HCT116 (cell line): ENCODE measurements around the gene FGF21. TPM values are rescaled to one million over a fixed set of nuclear protein-coding genes. Genes with fewer than 3 reads are reported as not detected.

Experiments used
- ATAC-seq: fragments of 200-7000 bp; cut with Tn5 transposase; 2 replicates; pipeline ENCODE4 v1.9.1; 2020; ENCODE audit warnings: mild to moderate bottlenecking, moderate library complexity
- BruUV-seq: library from RNA; stranded (reverse); fragments of 400-500 nt; replicated peaks from 2 replicates; lab custom pipeline; 2021; lab: Mats Ljungman, UMichigan
- CTCF ChIA-PET: fragments of 300-600 bp; sonication (Branson Sonifier 250); formaldehyde crosslinking; loops from one replicate; lab custom pipeline; 2021; ENCODE audit warnings: antibody characterized with exemption; lab: Charles Lee
- POLR2A ChIA-PET: fragments of 300-600, 350-600 bp; sonication (Branson Sonifier 250); formaldehyde crosslinking; loops from one replicate; lab custom pipeline; 2021; ENCODE audit warnings: antibody characterized with exemption; lab: Charles Lee
- RAD21 ChIA-PET, 2 experiments: fragments of 300-600 bp; sonication (Branson Sonifier 250); formaldehyde crosslinking; loops; one replicate each; lab custom pipeline; 2023; ENCODE audit warnings: low total read pairs in 2 of 2; ENCODE audit not compliant: uncharacterized antibody in 2 of 2, unreplicated experiment in 2 of 2, low non-redundant PET in 1 of 2; lab: Charles Lee
- DNase-seq: peaks from one replicate; pipeline ENCODE4 v3.0.0-alpha.2; 2010; ENCODE audit warnings: low read depth, low spot score
- H2AFZ ChIP-seq: fragments of 200-600 bp; shearing (Covaris generic), sonication (generic); 2 replicates; pipeline ENCODE4 v1.6.1; 2017; ENCODE audit warnings: low read depth, mixed run types, mixed read lengths, antibody characterized with exemption, low read length; ENCODE audit not compliant: poor library complexity, severe bottlenecking
- H3K27ac ChIP-seq: 2 replicates; pipeline ENCODE4 v1.5.1; 2012; ENCODE audit warnings: low read depth, low read length
- H3K27me3 ChIP-seq: fragments of 200-600 bp; sonication (generic); 2 replicates; pipeline ENCODE4 v1.6.1; 2016; ENCODE audit warnings: mixed run types, low read length, mixed read lengths; ENCODE audit not compliant: insufficient read depth
- H3K36me3 ChIP-seq, 2 experiments: fragments of 200-500 bp in 1 of 2; fragments of 200-600 bp in 1 of 2; sonication (Bioruptor generic) in 1 of 2; sonication (generic) in 1 of 2; 2 replicates each; pipeline versions ENCODE4 v1.5.1 to v1.6.1; 2014 to 2016; ENCODE audit warnings: low read length in 2 of 2, inconsistent platforms in 1 of 2, mixed read lengths in 1 of 2, mixed run types in 1 of 2; ENCODE audit not compliant: insufficient read depth in 2 of 2, control insufficient read depth in 1 of 2
- H3K4me1 ChIP-seq, 2 experiments: fragments of 200-600 bp in 1 of 2; sonication (generic) in 1 of 2; 2 replicates each; pipeline versions ENCODE4 v1.5.1 to v1.6.1; 2012 to 2017; ENCODE audit warnings: low read length in 2 of 2, inconsistent platforms in 1 of 2, mild to moderate bottlenecking in 1 of 2, mixed read lengths in 1 of 2, mixed run types in 1 of 2, moderate library complexity in 1 of 2; ENCODE audit not compliant: insufficient read depth in 2 of 2, control insufficient read depth in 1 of 2
- H3K4me2 ChIP-seq: fragments of 200-600 bp; sonication (generic); 2 replicates; pipeline ENCODE4 v1.6.1; 2017; ENCODE audit warnings: mixed run types, low read length, mixed read lengths
- H3K4me3 ChIP-seq, 2 experiments: fragments of 200-600 bp in 1 of 2; sonication (generic) in 1 of 2; replicated peaks in 1 of 2; 2 replicates each; pipeline ENCODE4 v1.5.1; 2011 to 2016; ENCODE audit warnings: low read length in 2 of 2, control low read depth in 1 of 2, low read depth in 1 of 2, mild to moderate bottlenecking in 1 of 2, mixed read lengths in 1 of 2, mixed run types in 1 of 2
- H3K79me2 ChIP-seq: fragments of 200-600 bp; sonication (generic); 2 replicates; pipeline ENCODE4 v1.6.1; 2017; ENCODE audit warnings: mild to moderate bottlenecking, mixed run types, low read length, moderate library complexity, mixed read lengths; ENCODE audit not compliant: insufficient read depth
- H3K9ac ChIP-seq: fragments of 200-600 bp; sonication (generic); 2 replicates; pipeline ENCODE4 v1.6.1; 2016; ENCODE audit warnings: low read length, mixed read lengths
- H3K9me2 ChIP-seq: fragments of 200-600 bp; sonication (generic), shearing (Covaris generic); 2 replicates; pipeline ENCODE4 v1.6.1; 2017; ENCODE audit warnings: mixed run types, mild to moderate bottlenecking, moderate library complexity; ENCODE audit not compliant: insufficient read depth
- H3K9me3 ChIP-seq, 2 experiments: fragments of 200-500 bp in 1 of 2; fragments of 200-600 bp in 1 of 2; sonication (Bioruptor generic) in 1 of 2; sonication (generic) in 1 of 2; 2 replicates each; pipeline ENCODE4 v1.6.1; 2014 to 2017; ENCODE audit warnings: low read length in 2 of 2, mixed read lengths in 2 of 2, inconsistent platforms in 1 of 2, low read depth in 1 of 2, mild to moderate bottlenecking in 1 of 2, mixed run types in 1 of 2, moderate library complexity in 1 of 2; ENCODE audit not compliant: control insufficient read depth in 1 of 2, insufficient read depth in 1 of 2
- H4K20me1 ChIP-seq: fragments of 200-600 bp; sonication (generic), shearing (Covaris generic); 2 replicates; pipeline ENCODE4 v1.6.1; 2017; ENCODE audit warnings: mixed run types, mild to moderate bottlenecking, moderate library complexity; ENCODE audit not compliant: insufficient read depth
- CTCF ChIP-seq, 3 experiments: fragments of 200-600 bp in 1 of 3; sonication (generic) in 1 of 3; IDR thresholded peaks in 2 of 3; conservative IDR thresholded peaks in 1 of 3; 2 replicates each; pipeline ENCODE4 v1.5.1; 2012 to 2017; ENCODE audit warnings: low read depth in 2 of 3, low read length in 2 of 3, antibody characterized with exemption in 1 of 3, borderline replicate concordance in 1 of 3, control low read depth in 1 of 3, mild to moderate bottlenecking in 1 of 3, mixed read lengths in 1 of 3, mixed run types in 1 of 3, moderate library complexity in 1 of 3; ENCODE audit not compliant: insufficient read depth in 1 of 3
- EGR1 ChIP-seq: IDR thresholded peaks from 2 replicates; pipeline ENCODE4 v1.6.1; 2012; ENCODE audit warnings: low read depth
- ELF1 ChIP-seq: IDR thresholded peaks from 2 replicates; pipeline ENCODE4 v1.6.1; 2012; ENCODE audit warnings: low read depth, borderline replicate concordance
- FOSL1 ChIP-seq: IDR thresholded peaks from 2 replicates; pipeline ENCODE4 v1.6.1; 2012; ENCODE audit warnings: low read depth
- POLR2A ChIP-seq: IDR thresholded peaks from 2 replicates; pipeline ENCODE4 v1.7.0; 2011; ENCODE audit warnings: borderline replicate concordance; ENCODE audit not compliant: insufficient read depth, insufficient read length; ENCODE audit errors: extremely low read depth
- POLR2AphosphoS5 ChIP-seq: IDR thresholded peaks from 2 replicates; pipeline ENCODE4 v1.6.1; 2011; ENCODE audit warnings: mild to moderate bottlenecking, low read depth, low read length, moderate library complexity
- SIN3A ChIP-seq: IDR thresholded peaks from 2 replicates; pipeline ENCODE4 v1.6.1; 2012; ENCODE audit warnings: low read depth
- TCF7L2 ChIP-seq: IDR thresholded peaks from 2 replicates; pipeline ENCODE4 v1.7.0; 2011; ENCODE audit warnings: borderline replicate concordance, inconsistent platforms; ENCODE audit not compliant: insufficient read depth, insufficient read length; ENCODE audit errors: extremely low read depth
- ZBTB33 ChIP-seq: IDR thresholded peaks from 2 replicates; pipeline ENCODE4 v1.6.1; 2011; ENCODE audit warnings: mild to moderate bottlenecking, low read length, moderate library complexity; ENCODE audit not compliant: insufficient replicate concordance; ENCODE audit errors: extremely low read depth
- intact Hi-C: fragments of 100-400 bp; cut with micrococcal nuclease; formaldehyde crosslinking; loops from 2 replicates; pipeline ENCODE4 v1.10.0; 2022
- total RNA-seq: library from RNA; stranded (reverse); gene quantifications from one replicate; pipeline ENCODE4 v1.2.1, GENCODE V29; 2021; ENCODE audit not compliant: unreplicated experiment

The FGF21 gene
- total RNA-seq, 1 experiment from 2014 or later: 0.81 TPM

- H3K36me3 ChIP-seq: no peaks in the 10 kb centered on the region
- ChIA-PET RAD21 (no interaction called here), CTCF (no interaction called here), POLR2A (no interaction called here)
- no peaks in the 10 kb centered on the region for H3K9me2 ChIP-seq
- intact Hi-C loops: no loop called here
- DNase-seq (no peak), ATAC-seq (no peak)
- TF ChIP-seq TCF7L2 (no peak), ELF1 (no peak), SIN3A (no peak), FOSL1 (no peak), ZBTB33 (no peak), CTCF (IDR thresholded peaks at IDR 0.05 in 2 of 3, conservative IDR thresholded peaks at IDR 0.05 in 1 of 3; ENCODE audit: borderline replicate concordance in 1 of 3, insufficient read depth in 1 of 3, low read depth in 2 of 3, low read length in 2 of 3) (no peak), EGR1 (no peak), POLR2AphosphoS5 (no peak), POLR2A (no peak)
- no peak overlapping the region for H3K9ac ChIP-seq
- no peak overlapping the region for H3K27ac ChIP-seq
- peaks cover 25 to 27% of the 10 kb centered on the region in 2 experiments for H3K4me1 ChIP-seq
- no peak overlapping the region for H2AFZ ChIP-seq
- H4K20me1 ChIP-seq: no peaks in the 10 kb centered on the region
- H3K79me2 ChIP-seq: peaks cover 7% of the 10 kb centered on the region; the same call in 1 of the 2 replicates
- no peaks in the 10 kb centered on the region for H3K9me3 ChIP-seq
- H3K4me2 ChIP-seq: no peak overlapping the region
- H3K4me3 ChIP-seq: no peak overlapping the region
- BruUV-seq: no TSS peak
- no peaks in the 10 kb centered on the region for H3K27me3 ChIP-seq
These were observed 1.4 kb downstream of the FGF21 start for GRCh38 chr19:48756686-48757085.
